HepG2 (cell line): ENCODE results near the gene CDH1. TPM values are rescaled to one million over a fixed set of nuclear protein-coding genes. Genes with fewer than 3 reads are reported as not detected.

ENCODE experiments used
- AGO1 ChIP-seq: fragments of 200-400 bp; formaldehyde crosslinking; IDR thresholded peaks from 2 replicates; pipeline ENCODE4 v1.6.1; 2017; ENCODE audit warnings: mild to moderate bottlenecking, low read depth, low read length, moderate library complexity; ENCODE audit not compliant: poor library complexity, severe bottlenecking
- ARHGAP35 ChIP-seq: sonication (generic); formaldehyde crosslinking; IDR thresholded peaks from 2 replicates; pipeline ENCODE4 v1.9.0; 2022; ENCODE audit warnings: mild to moderate bottlenecking, inconsistent platforms, moderate library complexity, missing genetic modification reagents, borderline replicate concordance
- ATF6 ChIP-seq: sonication (generic); formaldehyde crosslinking; conservative IDR thresholded peaks from 2 replicates; pipeline ENCODE4 v1.4.0; 2020; ENCODE audit warnings: missing genetic modification reagents
- BRCA1 ChIP-seq: sonication (generic); formaldehyde crosslinking; IDR thresholded peaks from 2 replicates; pipeline ENCODE4 v1.4.0; 2020; ENCODE audit warnings: missing genetic modification reagents
- CENPT ChIP-seq: sonication (generic); formaldehyde crosslinking; IDR thresholded peaks from 2 replicates; pipeline ENCODE4 v1.8.0; 2022; ENCODE audit warnings: low read depth, mild to moderate bottlenecking, moderate library complexity, missing genetic modification reagents
- FOXK1 ChIP-seq: sonication (generic); formaldehyde crosslinking; IDR thresholded peaks from 2 replicates; pipeline ENCODE4 v1.4.0; 2020; ENCODE audit warnings: low read depth, missing genetic modification reagents, borderline replicate concordance
- GPBP1L1 ChIP-seq: sonication (generic); formaldehyde crosslinking; IDR thresholded peaks from 2 replicates; pipeline ENCODE4 v1.5.0; 2020; ENCODE audit warnings: mild to moderate bottlenecking, missing genetic modification reagents
- HBP1 ChIP-seq: IDR thresholded peaks from 2 replicates; pipeline ENCODE4 v1.6.1; 2016; ENCODE audit warnings: low read depth, control low read depth
- HOXA7 ChIP-seq: sonication (generic); formaldehyde crosslinking; IDR thresholded peaks from 2 replicates; pipeline ENCODE4 v1.8.1; 2022; ENCODE audit warnings: mild to moderate bottlenecking, missing genetic modification reagents, moderate library complexity
- KDM5A ChIP-seq: fragments of 200-600 bp; sonication (generic); IDR thresholded peaks from 2 replicates; pipeline ENCODE4 v1.7.0; 2018; ENCODE audit warnings: antibody characterized with exemption, mild to moderate bottlenecking, low read length, borderline replicate concordance
- KLF9 ChIP-seq: IDR thresholded peaks from 2 replicates; pipeline ENCODE4 v1.6.1; 2016; ENCODE audit warnings: low read depth
- MIER3 ChIP-seq: IDR thresholded peaks from 2 replicates; pipeline ENCODE4 v1.6.1; 2016; ENCODE audit warnings: missing compliant biosample characterization, borderline replicate concordance
- MLX ChIP-seq: IDR thresholded peaks from 2 replicates; pipeline ENCODE4 v1.6.1; 2016
- MLXIP ChIP-seq: sonication (generic); formaldehyde crosslinking; IDR thresholded peaks from 2 replicates; pipeline ENCODE4 v1.9.0; 2021; ENCODE audit warnings: missing genetic modification reagents, borderline replicate concordance
- MYC ChIP-seq: sonication (generic); formaldehyde crosslinking; IDR thresholded peaks from 2 replicates; pipeline ENCODE4 v1.9.0; 2021; ENCODE audit warnings: missing genetic modification reagents, borderline replicate concordance
- NRL ChIP-seq: sonication (generic); formaldehyde crosslinking; IDR thresholded peaks from 2 replicates; pipeline ENCODE4 v1.5.0; 2020; ENCODE audit warnings: missing genetic modification reagents, mild to moderate bottlenecking, moderate library complexity, borderline replicate concordance
- SMARCE1 ChIP-seq: fragments of 450-650 bp; IDR thresholded peaks from 2 replicates; pipeline ENCODE4 v1.6.1; 2017; ENCODE audit warnings: borderline replicate concordance
- TBX3 ChIP-seq: fragments of 450-650 bp; IDR thresholded peaks from 2 replicates; pipeline ENCODE4 v1.6.1; 2017; ENCODE audit warnings: antibody characterized with exemption, mild to moderate bottlenecking, inconsistent platforms, borderline replicate concordance
- ZFP1 ChIP-seq: IDR thresholded peaks from 2 replicates; pipeline ENCODE4 v1.6.1; 2016
- ZFP82 ChIP-seq: sonication (generic); formaldehyde crosslinking; IDR thresholded peaks from 2 replicates; pipeline ENCODE4 v1.5.1; 2020; ENCODE audit warnings: mild to moderate bottlenecking, missing genetic modification reagents, borderline replicate concordance
- ZNF543 ChIP-seq: sonication (generic); formaldehyde crosslinking; IDR thresholded peaks from 2 replicates; pipeline ENCODE4 v1.4.0; 2020; ENCODE audit warnings: mild to moderate bottlenecking, missing genetic modification reagents
- ZNF766 ChIP-seq: sonication (generic); formaldehyde crosslinking; IDR thresholded peaks from 2 replicates; pipeline ENCODE4 v1.5.0; 2020; ENCODE audit warnings: missing genetic modification reagents, borderline replicate concordance
- polyA plus RNA-seq, 8 experiments: library from polyadenylated mRNA; depleted of rRNA in 3 of 8; stranded (reverse) in 7 of 8; unstranded in 1 of 8; fragments of >200 nt; fragmentation: Illumina TruSeq in 4 of 8; extraction: Trizol in 4 of 8; gene quantifications; 2 replicates each; pipeline versions ENCODE4 v1.2.1 to v1.2.3, GENCODE V29; 2011 to 2016; ENCODE audit warnings: low read depth in 4 of 8, missing spikeins in 1 of 8, mixed read lengths in 1 of 8; ENCODE audit not compliant: insufficient read depth in 1 of 8
- total RNA-seq, 5 experiments: library from RNA; depleted of rRNA; stranded (reverse); fragments of >200 nt; fragmentation: Illumina TruSeq; extraction: Trizol; gene quantifications; 2 replicates each; pipeline ENCODE4 v1.2.3, GENCODE V29; 2016; ENCODE audit warnings: low read depth in 1 of 5

Gene CDH1
- total and polyA plus RNA-seq, 2 of the 13 experiments (the other 11 are each of a cell fraction or from before 2014, with no cell fraction given), result 0.95 to 9.8 TPM

- peak; percentile 69; the same call in 1 of the 2 replicates for TF ChIP-seq HBP1 (CRISPR knock-in tag)
- no peak for TF ChIP-seq ZFP82 (CRISPR knock-in tag)
- no peak for TF ChIP-seq NRL (CRISPR knock-in tag)
- no peak for TF ChIP-seq KDM5A
- TF ChIP-seq AGO1, result no peak
- no peak for TF ChIP-seq ZNF543 (CRISPR knock-in tag)
- TF ChIP-seq FOXK1 (CRISPR knock-in tag), result peak; percentile 71; the same call in 1 of the 2 replicates
- TF ChIP-seq SMARCE1, result no peak
- no peak for TF ChIP-seq CENPT (CRISPR knock-in tag)
- no peak for TF ChIP-seq KLF9 (CRISPR knock-in tag)
- peak; percentile 74; the same call in 1 of the 2 replicates for TF ChIP-seq MYC (CRISPR knock-in tag)
- TF ChIP-seq MIER3 (CRISPR knock-in tag), result no peak
- TF ChIP-seq TBX3, result no peak; the same call in 1 of the 2 replicates
- TF ChIP-seq ARHGAP35 (CRISPR knock-in tag), result no peak
- no peak for TF ChIP-seq ATF6 (CRISPR knock-in tag)
- no peak for TF ChIP-seq HOXA7
- TF ChIP-seq MLXIP, result no peak
- no peak for TF ChIP-seq ZFP1 (CRISPR knock-in tag)
- no peak for TF ChIP-seq ZNF766 (CRISPR knock-in tag)
- no peak for TF ChIP-seq GPBP1L1 (CRISPR knock-in tag)
- TF ChIP-seq BRCA1, result 0 out of 2 replicates have a peak, but pooled peaks have one; percentile 70
- no peak for TF ChIP-seq MLX (CRISPR knock-in tag)
These were observed 49.8 kb downstream of the CDH1 start (continued) for GRCh38 chr16:68786685-68787418.
